WERI-Rb-1 (cell line): Measurements from ENCODE around the gene FARP2.

Source experiments
- DNase-seq: peaks from one replicate; pipeline ENCODE4 v3.0.0-alpha.2; 2020
- H3K27ac ChIP-seq: fragments of 250-450 bp; sonication (Bioruptor Pico); 2 replicates; pipeline ENCODE4 v1.5.1; 2020; ENCODE audit warnings: mild to moderate bottlenecking, moderate library complexity
- H3K27me3 ChIP-seq: fragments of 250-450 bp; sonication (Bioruptor Pico); 2 replicates; pipeline ENCODE4 v1.5.1; 2021; ENCODE audit warnings: mild to moderate bottlenecking, low read depth, moderate library complexity; ENCODE audit not compliant: insufficient read depth, severe bottlenecking
- H3K36me3 ChIP-seq: fragments of 250-450 bp; sonication (Bioruptor Pico); 2 replicates; pipeline ENCODE4 v1.5.1; 2020; ENCODE audit warnings: mild to moderate bottlenecking, moderate library complexity
- H3K4me3 ChIP-seq: 2 replicates; pipeline ENCODE4 v1.5.1; 2011; ENCODE audit warnings: low read depth, mild to moderate bottlenecking, control low read depth, low read length
- H3K9me3 ChIP-seq: fragments of 250-450 bp; sonication (Bioruptor Pico); 2 replicates; pipeline ENCODE4 v1.5.1; 2021; ENCODE audit warnings: mild to moderate bottlenecking, moderate library complexity; ENCODE audit not compliant: severe bottlenecking
- TF ChIP-seq, protein P1 (sequence below): IDR thresholded peaks from 2 replicates; pipeline ENCODE4 v1.5.1; 2011; ENCODE audit warnings: low read depth, mild to moderate bottlenecking, control low read depth, inconsistent platforms, low read length

Gene FARP2

GRCh38 chr2:241310917-241311566, 45.0 kb upstream of the FARP2 start:
- no peaks in the 10 kb centered on the region for H3K27me3 ChIP-seq
- H3K36me3 ChIP-seq = peaks cover 5% of the 10 kb centered on the region
- no peak overlapping the region for H3K4me3 ChIP-seq
- no peak overlapping the region for H3K27ac ChIP-seq
- TF ChIP-seq, protein P1, sequence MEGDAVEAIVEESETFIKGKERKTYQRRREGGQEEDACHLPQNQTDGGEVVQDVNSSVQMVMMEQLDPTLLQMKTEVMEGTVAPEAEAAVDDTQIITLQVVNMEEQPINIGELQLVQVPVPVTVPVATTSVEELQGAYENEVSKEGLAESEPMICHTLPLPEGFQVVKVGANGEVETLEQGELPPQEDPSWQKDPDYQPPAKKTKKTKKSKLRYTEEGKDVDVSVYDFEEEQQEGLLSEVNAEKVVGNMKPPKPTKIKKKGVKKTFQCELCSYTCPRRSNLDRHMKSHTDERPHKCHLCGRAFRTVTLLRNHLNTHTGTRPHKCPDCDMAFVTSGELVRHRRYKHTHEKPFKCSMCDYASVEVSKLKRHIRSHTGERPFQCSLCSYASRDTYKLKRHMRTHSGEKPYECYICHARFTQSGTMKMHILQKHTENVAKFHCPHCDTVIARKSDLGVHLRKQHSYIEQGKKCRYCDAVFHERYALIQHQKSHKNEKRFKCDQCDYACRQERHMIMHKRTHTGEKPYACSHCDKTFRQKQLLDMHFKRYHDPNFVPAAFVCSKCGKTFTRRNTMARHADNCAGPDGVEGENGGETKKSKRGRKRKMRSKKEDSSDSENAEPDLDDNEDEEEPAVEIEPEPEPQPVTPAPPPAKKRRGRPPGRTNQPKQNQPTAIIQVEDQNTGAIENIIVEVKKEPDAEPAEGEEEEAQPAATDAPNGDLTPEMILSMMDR = no peak
- no peaks in the 10 kb centered on the region for H3K9me3 ChIP-seq
- no peak for DNase-seq

DNA sequence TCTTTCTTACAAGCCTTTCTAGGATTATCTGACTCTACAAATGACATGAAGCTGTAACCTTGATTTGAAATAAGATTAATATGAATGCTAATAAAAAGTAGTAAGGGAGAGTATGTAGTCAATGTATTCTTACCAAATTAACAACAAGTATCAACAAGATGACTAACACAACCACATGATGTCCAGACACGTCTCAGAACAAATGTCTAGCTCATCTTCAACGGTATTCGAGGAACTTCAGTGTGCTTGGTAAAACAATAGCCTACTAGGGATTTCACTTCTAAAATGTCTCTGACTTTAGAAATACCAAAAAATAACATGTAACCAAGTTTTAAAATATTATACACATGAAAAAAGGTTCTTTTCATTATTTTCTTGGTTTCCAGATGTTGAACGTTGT, 44.0 kb upstream of the FARP2 start:
- Histone ChIP-seq H3K4me3 (no peak overlapping the region), H3K27ac (no peak overlapping the region), H3K36me3 (peaks cover 13% of the 10 kb centered on the region), H3K9me3 (no peaks in the 10 kb centered on the region), H3K27me3 (no peaks in the 10 kb centered on the region)
- DNase-seq = no peak
- TF ChIP-seq, protein P1 = no peak

GRCh38 chr2:241313543-241314095, 42.5 kb upstream of the FARP2 start:
- TF ChIP-seq, protein P1 = no peak
- no peak for DNase-seq
- Histone ChIP-seq H3K27ac (no peak overlapping the region), H3K27me3 (no peaks in the 10 kb centered on the region), H3K9me3 (no peaks in the 10 kb centered on the region), H3K4me3 (no peak overlapping the region), H3K36me3 (peaks cover 23% of the 10 kb centered on the region)

GRCh38 chr2:241314226-241315092, 41.6 kb upstream of the FARP2 start:
- no peak for DNase-seq
- Histone ChIP-seq H3K27me3 (no peaks in the 10 kb centered on the region), H3K4me3 (peak overlapping the region; percentile 66), H3K36me3 (peaks cover 25% of the 10 kb centered on the region), H3K9me3 (no peaks in the 10 kb centered on the region), H3K27ac (peak overlapping the region; percentile 100)
- TF ChIP-seq, protein P1 = no peak

- DNase-seq = peak; percentile 100
- Histone ChIP-seq H3K36me3 (peaks cover 31% of the 10 kb centered on the region), H3K4me3 (peak within 1 kb of the TSS; percentile 74), H3K9me3 (no peaks in the 10 kb centered on the region), H3K27me3 (no peaks in the 10 kb centered on the region), H3K27ac (peak within 1 kb of the TSS; percentile 100)
- TF ChIP-seq, protein P1 = peak; percentile 53
Observed at GRCh38 chr2:241315093-241315878, 40.8 kb upstream of the FARP2 start, which contains the start of gene HDLBP. Gene HDLBP (minus strand): TSS chr2:241315672. CDS start chr2:241266869, 48,803 bp downstream.
